ENCODE data around the gene DDI2.

The DDI2 gene

DNA sequence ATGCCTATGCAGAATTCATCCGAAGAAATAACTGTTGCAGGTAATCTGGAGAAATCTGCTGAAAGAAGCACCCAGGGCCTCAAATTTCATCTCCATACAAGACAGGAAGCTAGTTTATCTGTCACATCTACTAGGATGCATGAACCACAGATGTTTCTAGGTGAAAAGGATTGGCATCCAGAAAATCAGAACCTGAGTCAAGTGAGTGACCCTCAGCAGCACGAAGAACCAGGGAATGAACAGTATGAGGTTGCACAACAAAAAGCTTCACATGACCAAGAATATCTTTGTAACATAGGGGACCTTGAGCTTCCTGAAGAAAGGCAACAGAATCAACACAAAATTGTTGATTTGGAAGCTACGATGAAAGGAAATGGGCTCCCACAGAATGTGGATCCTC, 42.9 kb downstream of the DDI2 start:
- H3K4me3 ChIP-seq (ENCODE audit: low read depth in 1 of 2, low read length in 2 of 2): no peak overlapping the region
- no peaks in the 10 kb centered on the region for H3K4me1 ChIP-seq (ENCODE audit: control insufficient read depth in 1 of 2, insufficient read depth in 2 of 2, low read length in 2 of 2)
- no peaks in the 10 kb centered on the region for H3K9me3 ChIP-seq (ENCODE audit: control insufficient read depth in 1 of 2, low read length in 2 of 2)
- H3K27ac ChIP-seq (ENCODE audit: low read depth, low read length): no peak overlapping the region
- peaks cover 38 to 66% of the 10 kb centered on the region in 2 donors for H3K36me3 ChIP-seq (ENCODE audit: control insufficient read depth in 1 of 2, insufficient read depth in 2 of 2, low read length in 2 of 2)
- no peaks in the 10 kb centered on the region for H3K27me3 ChIP-seq (ENCODE audit: control insufficient read depth in 1 of 2, insufficient read depth in 2 of 2, low read length in 2 of 2)
- no peak overlapping the region for H3K9ac ChIP-seq (ENCODE audit: low read depth in 1 of 2, low read length in 2 of 2)

DNA sequence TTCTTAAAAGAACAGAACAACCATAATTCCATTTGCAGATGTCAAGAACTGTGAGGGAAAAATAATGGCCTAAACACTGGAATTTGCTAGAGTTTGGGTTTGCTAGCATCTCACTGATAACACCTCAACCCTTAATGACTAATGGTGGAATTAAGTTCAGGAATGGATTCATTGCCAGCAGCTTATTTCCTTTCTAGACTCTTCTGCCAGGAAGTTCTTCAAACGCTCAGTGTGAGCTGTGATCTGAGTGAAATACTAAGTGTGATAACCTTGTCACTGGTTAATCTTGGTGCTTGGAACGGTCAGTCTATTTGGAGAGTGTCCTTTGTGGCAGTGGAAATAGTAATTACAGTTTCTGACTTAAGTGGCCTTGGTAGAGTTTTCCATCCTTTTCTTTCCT, 45.2 kb downstream of the DDI2 start:
- H3K9ac ChIP-seq (ENCODE audit: low read depth in 1 of 2, low read length in 2 of 2): no peak overlapping the region
- no peaks in the 10 kb centered on the region for H3K4me1 ChIP-seq (ENCODE audit: control insufficient read depth in 1 of 2, insufficient read depth in 2 of 2, low read length in 2 of 2)
- no peak overlapping the region for H3K27ac ChIP-seq (ENCODE audit: low read depth, low read length)
- no peak overlapping the region for H3K4me3 ChIP-seq (ENCODE audit: low read depth in 1 of 2, low read length in 2 of 2)
- no peaks in the 10 kb centered on the region for H3K27me3 ChIP-seq (ENCODE audit: control insufficient read depth in 1 of 2, insufficient read depth in 2 of 2, low read length in 2 of 2)
- H3K9me3 ChIP-seq (ENCODE audit: control insufficient read depth in 1 of 2, low read length in 2 of 2): no peaks in the 10 kb centered on the region
- peaks cover 32 to 51% of the 10 kb centered on the region in 2 donors for H3K36me3 ChIP-seq (ENCODE audit: control insufficient read depth in 1 of 2, insufficient read depth in 2 of 2, low read length in 2 of 2)

DNA sequence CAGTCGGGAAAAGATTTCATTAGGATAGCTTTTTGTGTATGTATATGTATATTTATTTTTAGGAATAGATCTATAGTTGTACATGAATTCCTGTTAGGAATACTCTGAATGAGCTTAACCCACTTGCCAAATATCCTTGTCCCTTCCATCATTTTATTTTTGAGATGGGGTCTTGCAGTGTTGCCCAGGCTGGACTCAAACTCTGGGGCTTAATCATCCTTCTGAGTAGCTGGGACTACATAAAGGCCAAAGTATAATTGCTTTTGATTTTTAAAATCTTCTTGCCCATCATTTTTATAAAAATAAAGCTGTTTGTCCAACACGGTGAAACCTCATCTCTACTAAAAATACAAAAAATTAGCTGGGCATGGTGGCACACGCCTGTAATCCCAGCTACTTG, 46.7 kb downstream of the DDI2 start:
- H3K27me3 ChIP-seq (ENCODE audit: control insufficient read depth in 1 of 2, insufficient read depth in 2 of 2, low read length in 2 of 2): no peaks in the 10 kb centered on the region
- H3K36me3 ChIP-seq (ENCODE audit: control insufficient read depth in 1 of 2, insufficient read depth in 2 of 2, low read length in 2 of 2): peaks cover 32 to 48% of the 10 kb centered on the region in 2 donors
- no peaks in the 10 kb centered on the region for H3K9me3 ChIP-seq (ENCODE audit: control insufficient read depth in 1 of 2, low read length in 2 of 2)
- H3K27ac ChIP-seq (ENCODE audit: low read depth, low read length): no peak overlapping the region
- H3K9ac ChIP-seq (ENCODE audit: low read depth in 1 of 2, low read length in 2 of 2): no peak overlapping the region
- H3K4me3 ChIP-seq (ENCODE audit: low read depth in 1 of 2, low read length in 2 of 2): no peak overlapping the region
- no peaks in the 10 kb centered on the region for H3K4me1 ChIP-seq (ENCODE audit: control insufficient read depth in 1 of 2, insufficient read depth in 2 of 2, low read length in 2 of 2)

DNA sequence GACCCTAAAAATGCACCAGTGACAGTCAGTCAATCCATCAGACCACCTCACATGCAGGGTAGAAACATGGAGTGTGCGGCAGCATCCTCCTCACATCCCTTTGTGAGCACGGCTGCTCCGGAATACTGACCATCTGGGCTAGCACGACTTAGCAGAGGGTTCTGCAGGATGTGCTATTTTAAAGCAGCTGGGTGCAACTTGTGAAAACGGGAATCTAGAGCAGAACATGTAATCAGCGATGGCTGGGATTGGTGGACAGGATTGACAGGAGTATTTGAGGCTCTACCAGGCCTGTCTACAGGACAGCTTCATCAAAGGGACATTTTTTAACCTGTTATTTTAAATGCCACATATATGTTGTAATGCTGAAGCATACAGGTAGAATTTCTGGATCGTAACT, 50.1 kb downstream of the DDI2 start:
- Histone ChIP-seq H3K4me3 (ENCODE audit: low read depth in 1 of 2, low read length in 2 of 2) (no peak overlapping the region), H3K27me3 (ENCODE audit: control insufficient read depth in 1 of 2, insufficient read depth in 2 of 2, low read length in 2 of 2) (no peaks in the 10 kb centered on the region), H3K9me3 (ENCODE audit: control insufficient read depth in 1 of 2, low read length in 2 of 2) (no peaks in the 10 kb centered on the region), H3K27ac (ENCODE audit: low read depth, low read length) (no peak overlapping the region), H3K4me1 (ENCODE audit: control insufficient read depth in 1 of 2, insufficient read depth in 2 of 2, low read length in 2 of 2) (no peaks in the 10 kb centered on the region), H3K36me3 (ENCODE audit: control insufficient read depth in 1 of 2, insufficient read depth in 2 of 2, low read length in 2 of 2) (peaks cover 0 to 15% of the 10 kb centered on the region in 2 donors), H3K9ac (ENCODE audit: low read depth in 1 of 2, low read length in 2 of 2) (no peak overlapping the region)

DNA sequence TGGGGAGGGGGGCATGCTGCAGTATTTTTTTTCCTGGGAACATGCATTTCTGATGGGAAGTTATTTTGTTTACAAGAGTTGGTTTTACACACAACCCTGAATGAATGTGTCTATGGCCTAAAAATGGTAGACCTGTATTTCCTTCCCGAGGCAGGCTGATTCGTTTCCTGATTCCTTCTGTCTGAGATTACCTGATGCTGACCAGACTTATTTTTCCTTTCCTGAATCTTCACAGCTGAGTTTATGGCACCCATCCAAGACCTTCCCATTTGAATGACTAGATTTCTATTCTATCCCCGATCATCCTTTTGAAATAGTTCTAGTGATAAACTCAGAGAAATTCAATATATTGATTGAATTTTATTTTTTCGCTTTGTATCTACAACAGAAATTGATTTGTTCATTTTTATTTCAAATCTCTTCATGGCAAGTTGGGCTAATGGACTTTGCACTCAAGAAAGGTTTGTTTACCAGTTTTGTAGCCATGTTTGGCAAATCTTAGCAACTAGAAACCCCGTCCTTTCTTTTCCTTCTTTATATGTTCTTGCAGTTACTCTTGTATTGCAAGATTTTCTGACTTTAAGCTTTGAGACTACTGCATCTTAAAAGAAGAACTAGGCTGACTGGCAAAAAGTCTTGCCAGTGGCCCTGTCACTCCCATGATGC, 51.0 kb downstream of the DDI2 start:
- H3K27me3 ChIP-seq (ENCODE audit: control insufficient read depth in 1 of 2, insufficient read depth in 2 of 2, low read length in 2 of 2): no peaks in the 10 kb centered on the region
- no peaks in the 10 kb centered on the region for H3K9me3 ChIP-seq (ENCODE audit: control insufficient read depth in 1 of 2, low read length in 2 of 2)
- peaks cover 0 to 9% of the 10 kb centered on the region in 2 donors for H3K36me3 ChIP-seq (ENCODE audit: control insufficient read depth in 1 of 2, insufficient read depth in 2 of 2, low read length in 2 of 2)
- H3K27ac ChIP-seq (ENCODE audit: low read depth, low read length): no peak overlapping the region
- no peak overlapping the region for H3K4me3 ChIP-seq (ENCODE audit: low read depth in 1 of 2, low read length in 2 of 2)
- no peaks in the 10 kb centered on the region for H3K4me1 ChIP-seq (ENCODE audit: control insufficient read depth in 1 of 2, insufficient read depth in 2 of 2, low read length in 2 of 2)
- no peak overlapping the region for H3K9ac ChIP-seq (ENCODE audit: low read depth in 1 of 2, low read length in 2 of 2)

DNA sequence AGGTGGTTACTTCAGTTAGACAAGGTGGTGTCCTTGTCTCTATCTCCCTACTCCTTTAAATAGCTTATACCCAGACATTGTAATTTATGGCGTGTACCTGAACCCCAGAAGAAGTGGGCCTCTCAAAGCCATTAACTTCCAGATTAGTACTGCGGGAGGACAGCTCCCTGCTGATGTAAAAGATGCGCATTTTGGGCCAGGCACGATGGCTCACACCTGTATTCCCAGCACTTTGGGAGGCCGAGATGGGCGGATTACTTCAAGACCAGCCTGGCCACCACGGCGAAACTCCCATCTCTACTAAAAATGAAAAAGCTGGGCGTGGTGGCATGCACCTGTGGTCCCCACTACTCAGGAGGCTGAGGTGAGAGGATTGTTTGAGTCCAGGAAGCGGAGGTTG, 51.8 kb downstream of the DDI2 start:
- Histone ChIP-seq H3K27me3 (ENCODE audit: control insufficient read depth in 1 of 2, insufficient read depth in 2 of 2, low read length in 2 of 2) (no peaks in the 10 kb centered on the region), H3K9ac (ENCODE audit: low read depth in 1 of 2, low read length in 2 of 2) (no peak overlapping the region), H3K36me3 (ENCODE audit: control insufficient read depth in 1 of 2, insufficient read depth in 2 of 2, low read length in 2 of 2) (peaks cover 0 to 4% of the 10 kb centered on the region in 2 donors), H3K4me3 (ENCODE audit: low read depth in 1 of 2, low read length in 2 of 2) (no peak overlapping the region), H3K27ac (ENCODE audit: low read depth, low read length) (no peak overlapping the region), H3K9me3 (ENCODE audit: control insufficient read depth in 1 of 2, low read length in 2 of 2) (no peaks in the 10 kb centered on the region), H3K4me1 (ENCODE audit: control insufficient read depth in 1 of 2, insufficient read depth in 2 of 2, low read length in 2 of 2) (no peaks in the 10 kb centered on the region)

DNA sequence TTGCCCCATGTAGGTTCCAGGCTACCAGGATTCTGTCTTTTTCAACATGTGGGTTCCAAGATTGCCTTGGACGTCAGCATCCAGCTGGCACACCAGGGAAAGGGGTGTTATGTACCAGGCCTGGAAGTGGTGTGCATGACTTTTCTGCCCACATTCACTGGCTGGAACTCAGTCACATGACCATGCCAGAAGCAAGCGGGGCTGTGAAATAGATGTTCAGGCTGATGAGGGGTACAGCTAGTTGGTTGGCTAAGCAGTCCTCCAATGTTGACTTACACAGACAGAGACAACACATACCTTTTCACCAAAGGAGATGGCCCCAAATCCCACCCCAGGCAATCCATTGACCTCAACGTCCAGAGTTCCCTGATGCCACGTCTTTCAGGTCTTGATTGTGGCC, 52.6 kb downstream of the DDI2 start:
- Histone ChIP-seq H3K27ac (ENCODE audit: low read depth, low read length) (no peak overlapping the region), H3K27me3 (ENCODE audit: control insufficient read depth in 1 of 2, insufficient read depth in 2 of 2, low read length in 2 of 2) (no peaks in the 10 kb centered on the region), H3K9me3 (ENCODE audit: control insufficient read depth in 1 of 2, low read length in 2 of 2) (no peaks in the 10 kb centered on the region), H3K36me3 (ENCODE audit: control insufficient read depth in 1 of 2, insufficient read depth in 2 of 2, low read length in 2 of 2) (no peaks in the 10 kb centered on the region), H3K9ac (ENCODE audit: low read depth in 1 of 2, low read length in 2 of 2) (no peak overlapping the region), H3K4me3 (ENCODE audit: low read depth in 1 of 2, low read length in 2 of 2) (no peak overlapping the region), H3K4me1 (ENCODE audit: control insufficient read depth in 1 of 2, insufficient read depth in 2 of 2, low read length in 2 of 2) (no peaks in the 10 kb centered on the region)

DNA sequence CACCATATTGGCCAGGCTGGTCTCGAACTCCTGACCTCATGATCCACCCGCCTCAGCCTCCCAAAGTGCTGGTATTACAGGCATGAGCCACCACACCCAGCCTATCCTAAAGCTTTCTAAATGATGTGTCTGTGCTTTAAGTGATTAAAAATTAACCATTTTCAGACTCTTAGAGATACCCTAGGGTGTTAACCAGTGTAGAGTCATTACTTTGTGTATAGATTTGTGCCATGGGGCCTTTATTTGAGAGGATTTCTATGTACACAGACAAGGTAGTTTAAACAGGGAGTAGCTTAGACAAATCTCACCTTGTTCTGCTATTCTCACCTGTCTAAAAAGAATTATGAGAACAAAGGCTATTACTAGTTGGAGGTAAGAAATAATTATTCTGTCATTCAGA, 54.2 kb downstream of the DDI2 start:
- Histone ChIP-seq H3K27ac (ENCODE audit: low read depth, low read length) (no peak overlapping the region), H3K4me3 (ENCODE audit: low read depth in 1 of 2, low read length in 2 of 2) (no peak overlapping the region), H3K27me3 (ENCODE audit: control insufficient read depth in 1 of 2, insufficient read depth in 2 of 2, low read length in 2 of 2) (no peaks in the 10 kb centered on the region), H3K4me1 (ENCODE audit: control insufficient read depth in 1 of 2, insufficient read depth in 2 of 2, low read length in 2 of 2) (no peaks in the 10 kb centered on the region), H3K36me3 (ENCODE audit: control insufficient read depth in 1 of 2, insufficient read depth in 2 of 2, low read length in 2 of 2) (no peaks in the 10 kb centered on the region), H3K9me3 (ENCODE audit: control insufficient read depth in 1 of 2, low read length in 2 of 2) (no peaks in the 10 kb centered on the region), H3K9ac (ENCODE audit: low read depth in 1 of 2, low read length in 2 of 2) (no peak overlapping the region)

DNA sequence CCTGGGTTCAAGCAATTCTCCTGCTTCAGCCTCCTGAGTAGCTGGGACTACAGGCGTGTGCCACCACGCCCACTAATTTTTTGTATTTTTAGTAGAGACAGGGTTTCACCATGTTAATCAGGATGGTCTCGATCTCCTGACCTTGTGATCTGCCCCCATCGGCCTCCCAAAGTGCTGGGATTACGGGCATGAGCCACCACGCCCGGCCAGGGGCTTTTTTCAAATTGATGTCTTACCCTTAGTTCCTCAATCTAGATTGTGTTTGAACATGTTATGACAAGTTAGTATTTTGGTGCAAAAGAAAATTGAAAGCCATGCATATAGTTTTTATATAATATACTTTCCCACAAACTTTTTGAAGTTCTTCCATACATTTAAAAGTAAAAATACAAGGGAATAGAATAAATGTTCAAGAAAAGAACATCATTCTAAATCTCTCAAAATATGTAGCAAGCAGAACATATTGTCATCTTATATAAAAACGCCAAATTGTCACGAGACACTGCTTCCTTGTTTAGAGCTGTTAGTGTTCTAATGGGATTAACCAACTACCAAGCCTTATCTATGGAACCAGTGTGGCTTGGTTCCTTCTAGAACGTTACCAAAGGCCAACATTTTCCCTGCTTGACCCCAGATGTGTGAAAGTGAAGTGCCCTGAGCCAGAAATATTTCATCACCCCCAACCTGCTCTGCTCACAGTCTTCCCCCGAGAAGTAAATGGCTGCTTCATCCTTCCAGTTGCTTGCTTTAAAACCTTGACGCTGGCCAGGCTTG, 57.3 kb downstream of the DDI2 start:
- H3K27ac ChIP-seq (ENCODE audit: low read depth, low read length): no peak overlapping the region
- no peaks in the 10 kb centered on the region for H3K9me3 ChIP-seq (ENCODE audit: control insufficient read depth in 1 of 2, low read length in 2 of 2)
- H3K36me3 ChIP-seq (ENCODE audit: control insufficient read depth in 1 of 2, insufficient read depth in 2 of 2, low read length in 2 of 2): no peaks in the 10 kb centered on the region

DNA sequence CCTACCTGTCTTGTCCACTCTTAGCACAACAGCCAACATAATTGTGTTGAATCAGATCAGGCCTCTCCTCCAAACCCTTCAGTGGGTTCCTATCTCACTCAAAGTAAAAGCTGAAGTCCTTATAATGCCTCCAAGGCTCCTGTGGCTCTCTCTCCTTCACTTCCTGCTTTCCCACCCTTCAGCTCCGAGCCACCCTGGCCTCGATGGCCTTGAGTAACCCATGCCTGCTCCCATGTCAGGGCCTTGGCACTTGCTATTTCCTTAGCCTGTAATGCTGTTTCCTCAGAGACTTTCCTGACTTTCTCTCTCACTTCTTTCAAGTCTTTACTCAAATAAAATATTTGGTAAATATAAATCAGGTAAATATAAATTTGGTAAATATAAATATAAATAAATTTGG, 58.8 kb downstream of the DDI2 start:
- no peaks in the 10 kb centered on the region for H3K9me3 ChIP-seq (ENCODE audit: control insufficient read depth in 1 of 2, low read length in 2 of 2)
- no peaks in the 10 kb centered on the region for H3K36me3 ChIP-seq (ENCODE audit: control insufficient read depth in 1 of 2, insufficient read depth in 2 of 2, low read length in 2 of 2)
- no peak overlapping the region for H3K4me3 ChIP-seq (ENCODE audit: low read depth in 1 of 2, low read length in 2 of 2)
- no peak overlapping the region for H3K9ac ChIP-seq (ENCODE audit: low read depth in 1 of 2, low read length in 2 of 2)
- H3K27ac ChIP-seq (ENCODE audit: low read depth, low read length): no peak overlapping the region
- no peaks in the 10 kb centered on the region for H3K4me1 ChIP-seq (ENCODE audit: control insufficient read depth in 1 of 2, insufficient read depth in 2 of 2, low read length in 2 of 2)
- no peaks in the 10 kb centered on the region for H3K27me3 ChIP-seq (ENCODE audit: control insufficient read depth in 1 of 2, insufficient read depth in 2 of 2, low read length in 2 of 2)

More for the DNA sequence above, 57.3 kb downstream of the DDI2 start:
- no peaks in the 10 kb centered on the region for H3K27me3 ChIP-seq (ENCODE audit: control insufficient read depth in 1 of 2, insufficient read depth in 2 of 2, low read length in 2 of 2)
- no peak overlapping the region for H3K4me3 ChIP-seq (ENCODE audit: low read depth in 1 of 2, low read length in 2 of 2)
- no peak overlapping the region for H3K9ac ChIP-seq (ENCODE audit: low read depth in 1 of 2, low read length in 2 of 2)
- H3K4me1 ChIP-seq (ENCODE audit: control insufficient read depth in 1 of 2, insufficient read depth in 2 of 2, low read length in 2 of 2): no peaks in the 10 kb centered on the region
